Lower lobe of right lung (tissue), 2 donors: ENCODE measurements around the gene TNIK. TPM values are rescaled to one million over a fixed set of nuclear protein-coding genes. Genes with fewer than 3 reads are reported as not detected.

ENCODE experiments used
- ATAC-seq, 2 donors: fragments of 200-7000 bp; cut with Tn5 transposase; one replicate each; pipeline ENCODE4 v1.9.1; 2020 to 2022; ENCODE audit warnings: mild to moderate bottlenecking in 2 of 2, moderate library complexity in 2 of 2
- DNase-seq: peaks from one replicate; pipeline ENCODE4 v3.0.0-alpha.2; 2020
- H3K27ac ChIP-seq: fragments of 200-600 bp; one replicate; pipeline ENCODE4 v1.8.0; 2022
- H3K27me3 ChIP-seq: fragments of 200-600 bp; one replicate; pipeline ENCODE4 v1.8.0; 2022; ENCODE audit warnings: low read depth
- H3K36me3 ChIP-seq: fragments of 200-600 bp; one replicate; pipeline ENCODE4 v1.8.0; 2022; ENCODE audit warnings: mild to moderate bottlenecking
- H3K4me1 ChIP-seq: fragments of 200-600 bp; one replicate; pipeline ENCODE4 v1.8.0; 2022
- H3K4me3 ChIP-seq: fragments of 200-600 bp; one replicate; pipeline ENCODE4 v1.8.0; 2022; ENCODE audit warnings: mild to moderate bottlenecking
- H3K9me3 ChIP-seq: fragments of 200-600 bp; one replicate; pipeline ENCODE4 v1.8.0; 2022
- intact Hi-C: fragments of 100-400 bp; cut with DNase I; formaldehyde crosslinking; loops from one replicate; pipeline ENCODE4 v1.11.0; 2022
- total RNA-seq: library from RNA; stranded (reverse); fragmentation: NEBNext Ultra II Directional; extraction: Animal tissue kit (Norgen Biotek cat#: 25700); gene quantifications from one replicate; pipeline ENCODE4 v1.2.1, GENCODE V29; 2021
- TF ChIP-seq, protein P1 (sequence below): fragments of 200-600 bp; IDR thresholded peaks from one replicate; pipeline ENCODE4 v1.8.0; 2022; ENCODE audit warnings: antibody characterized with exemption, mild to moderate bottlenecking
- donor health status: DM: no; HTN: yes; CAD: no; lungs with severe emphysema.

The TNIK gene
- total RNA-seq, 1 donor from 2014 or later, result 29.3 TPM

GRCh38 chr3:171169866-171170265 is 290.3 kb downstream of the TNIK start:
- ATAC-seq, result peak in 1 of 2 donors; percentile 52
- Histone ChIP-seq H3K27me3 (no peaks in the 10 kb centered on the region), H3K4me1 (no peaks in the 10 kb centered on the region), H3K9me3 (no peaks in the 10 kb centered on the region), H3K4me3 (no peak overlapping the region), H3K27ac (no peak overlapping the region), H3K36me3 (peaks cover 9% of the 10 kb centered on the region)
- TF ChIP-seq, protein P1, sequence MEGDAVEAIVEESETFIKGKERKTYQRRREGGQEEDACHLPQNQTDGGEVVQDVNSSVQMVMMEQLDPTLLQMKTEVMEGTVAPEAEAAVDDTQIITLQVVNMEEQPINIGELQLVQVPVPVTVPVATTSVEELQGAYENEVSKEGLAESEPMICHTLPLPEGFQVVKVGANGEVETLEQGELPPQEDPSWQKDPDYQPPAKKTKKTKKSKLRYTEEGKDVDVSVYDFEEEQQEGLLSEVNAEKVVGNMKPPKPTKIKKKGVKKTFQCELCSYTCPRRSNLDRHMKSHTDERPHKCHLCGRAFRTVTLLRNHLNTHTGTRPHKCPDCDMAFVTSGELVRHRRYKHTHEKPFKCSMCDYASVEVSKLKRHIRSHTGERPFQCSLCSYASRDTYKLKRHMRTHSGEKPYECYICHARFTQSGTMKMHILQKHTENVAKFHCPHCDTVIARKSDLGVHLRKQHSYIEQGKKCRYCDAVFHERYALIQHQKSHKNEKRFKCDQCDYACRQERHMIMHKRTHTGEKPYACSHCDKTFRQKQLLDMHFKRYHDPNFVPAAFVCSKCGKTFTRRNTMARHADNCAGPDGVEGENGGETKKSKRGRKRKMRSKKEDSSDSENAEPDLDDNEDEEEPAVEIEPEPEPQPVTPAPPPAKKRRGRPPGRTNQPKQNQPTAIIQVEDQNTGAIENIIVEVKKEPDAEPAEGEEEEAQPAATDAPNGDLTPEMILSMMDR, result no peak
- DNase-seq, result no peak
- intact Hi-C loops, result no loop called here

DNA sequence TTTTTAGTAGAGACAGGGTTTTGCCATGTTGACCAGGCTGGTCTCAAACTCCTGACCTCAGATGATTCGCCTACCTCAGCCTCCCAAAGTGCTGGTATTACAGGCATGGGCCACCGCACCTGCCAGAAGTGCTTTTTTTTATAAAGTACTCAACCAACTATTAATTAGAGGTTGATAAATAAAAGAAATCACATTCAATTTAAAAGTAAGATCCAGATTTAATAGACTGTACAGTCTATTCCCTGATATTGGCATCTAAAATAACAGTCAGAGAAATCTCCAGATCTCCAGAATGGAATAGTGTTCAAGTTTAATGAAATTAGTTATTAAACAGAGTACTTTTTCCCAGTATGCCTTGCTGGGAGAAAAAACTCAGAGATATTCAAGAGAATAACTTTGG is 290.8 kb downstream of the TNIK start:
- H3K9me3 ChIP-seq, result no peaks in the 10 kb centered on the region
- H3K36me3 ChIP-seq, result peaks cover 9% of the 10 kb centered on the region
- no peak overlapping the region for H3K27ac ChIP-seq
- TF ChIP-seq, protein P1, result no peak
- H3K4me1 ChIP-seq, result no peaks in the 10 kb centered on the region
- no peak overlapping the region for H3K4me3 ChIP-seq
- ATAC-seq (no peak), DNase-seq (no peak)
- intact Hi-C loops, result no loop called here
- H3K27me3 ChIP-seq, result no peaks in the 10 kb centered on the region

GRCh38 chr3:171168551-171168950 is 291.7 kb downstream of the TNIK start:
- intact Hi-C loops, result no loop called here

DNA sequence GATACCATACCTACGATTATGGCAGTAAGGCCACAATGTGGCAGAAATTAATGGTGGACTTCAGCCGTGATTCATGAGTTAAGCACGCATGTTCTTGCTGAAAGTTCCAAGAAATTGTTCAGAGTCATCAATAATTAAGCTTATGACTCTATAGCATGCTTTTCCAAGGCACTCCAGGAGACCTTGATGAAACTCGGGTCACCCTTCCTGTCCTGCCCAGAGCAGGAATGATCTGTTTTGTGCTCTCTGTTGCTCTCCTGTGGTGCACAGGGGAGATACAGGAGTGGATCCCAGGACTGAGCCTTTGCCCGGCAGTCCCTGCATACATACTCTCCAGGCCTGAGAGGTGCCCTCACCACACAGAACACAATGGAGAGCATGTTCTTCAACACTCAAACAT is 292.1 kb downstream of the TNIK start:
- H3K4me1 ChIP-seq, result no peaks in the 10 kb centered on the region
- TF ChIP-seq, protein P1, result no peak
- peaks cover 9% of the 10 kb centered on the region for H3K36me3 ChIP-seq
- DNase-seq, result no peak
- H3K27ac ChIP-seq, result no peak overlapping the region
- no peaks in the 10 kb centered on the region for H3K27me3 ChIP-seq
- peak in 1 of 2 donors; percentile 23 for ATAC-seq
- H3K4me3 ChIP-seq, result no peak overlapping the region
- peaks cover under 1% of the 10 kb centered on the region for H3K9me3 ChIP-seq
- intact Hi-C loops, result no loop called here

More at GRCh38 chr3:171168551-171168950, 291.7 kb downstream of the TNIK start:
- DNase-seq, result no peak
- Histone ChIP-seq H3K4me3 (no peak overlapping the region), H3K27ac (no peak overlapping the region), H3K4me1 (no peaks in the 10 kb centered on the region), H3K9me3 (no peaks in the 10 kb centered on the region), H3K27me3 (no peaks in the 10 kb centered on the region), H3K36me3 (peaks cover 9% of the 10 kb centered on the region)
- ATAC-seq, result no peak
- TF ChIP-seq, protein P1, result no peak

- TF ChIP-seq, protein P1, result no peak
- DNase-seq (no peak), ATAC-seq (no peak)
- H3K27ac ChIP-seq, result no peak overlapping the region
- no peaks in the 10 kb centered on the region for H3K4me1 ChIP-seq
- peaks cover 5% of the 10 kb centered on the region for H3K9me3 ChIP-seq
- intact Hi-C loops, result no loop called here
- no peaks in the 10 kb centered on the region for H3K27me3 ChIP-seq
- no peak overlapping the region for H3K4me3 ChIP-seq
- peaks cover 14% of the 10 kb centered on the region for H3K36me3 ChIP-seq
These were observed 294.2 kb downstream of the TNIK start for GRCh38 chr3:171165983-171166382.

- no peak for DNase-seq
- Histone ChIP-seq H3K27ac (no peak overlapping the region), H3K36me3 (peaks cover 14% of the 10 kb centered on the region), H3K27me3 (no peaks in the 10 kb centered on the region), H3K4me3 (no peak overlapping the region), H3K9me3 (peaks cover 5% of the 10 kb centered on the region), H3K4me1 (no peaks in the 10 kb centered on the region)
- TF ChIP-seq, protein P1, result no peak
- intact Hi-C loops, result no loop called here
- no peak for ATAC-seq
These were observed 294.7 kb downstream of the TNIK start for GRCh38 chr3:171165499-171165921.
